HepG2 (cell line): ENCODE results near the gene CSK. TPM values are rescaled to one million over a fixed set of nuclear protein-coding genes. Genes with fewer than 3 reads are reported as not detected.

Source experiments
- ARNT ChIP-seq: fragments of 450-650 bp; IDR thresholded peaks from 2 replicates; pipeline ENCODE4 v1.6.1; 2017
- CTCF ChIP-seq: sonication (generic); formaldehyde crosslinking; IDR thresholded peaks from 2 replicates; pipeline ENCODE4 v1.5.0; 2020; ENCODE audit warnings: mild to moderate bottlenecking, missing genetic modification reagents, moderate library complexity
- GLMP ChIP-seq: sonication (generic); formaldehyde crosslinking; IDR thresholded peaks from 2 replicates; pipeline ENCODE4 v1.9.0; 2021; ENCODE audit warnings: missing genetic modification reagents, mild to moderate bottlenecking, borderline replicate concordance
- GRHL1 ChIP-seq: sonication (generic); formaldehyde crosslinking; conservative IDR thresholded peaks from 2 replicates; pipeline ENCODE4 v1.8.0; 2022; ENCODE audit warnings: missing genetic modification reagents
- HNRNPK ChIP-seq: fragments of 200-400 bp; formaldehyde crosslinking; IDR thresholded peaks from 2 replicates; pipeline ENCODE4 v1.6.1; 2018; ENCODE audit warnings: low read length, low read depth, moderate library complexity, mild to moderate bottlenecking; ENCODE audit not compliant: poor library complexity, severe bottlenecking
- NFIC ChIP-seq: IDR thresholded peaks from 2 replicates; pipeline ENCODE4 v1.6.1; 2012; ENCODE audit warnings: mild to moderate bottlenecking, low read length, inconsistent platforms
- SMC3 ChIP-seq: IDR thresholded peaks from 2 replicates; pipeline ENCODE4 v1.6.1; 2011; ENCODE audit warnings: low read length, improper control_type of control experiment
- TFAP4 ChIP-seq: sonication (generic); IDR thresholded peaks from 2 replicates; pipeline ENCODE4 v1.6.1; 2016; ENCODE audit warnings: low read depth, borderline replicate concordance
- THAP7 ChIP-seq: sonication (generic); formaldehyde crosslinking; IDR thresholded peaks from 2 replicates; pipeline ENCODE4 v1.8.1; 2023; ENCODE audit warnings: mild to moderate bottlenecking, missing genetic modification reagents
- ZNF329 ChIP-seq: sonication (generic); formaldehyde crosslinking; IDR thresholded peaks from 2 replicates; pipeline ENCODE4 v1.9.0; 2021; ENCODE audit warnings: low read depth, mild to moderate bottlenecking, missing genetic modification reagents
- ZNF430 ChIP-seq: sonication (generic); formaldehyde crosslinking; IDR thresholded peaks from 2 replicates; pipeline ENCODE4 v1.9.0; 2021; ENCODE audit warnings: mild to moderate bottlenecking, missing genetic modification reagents
- ZNF557 ChIP-seq: sonication (generic); formaldehyde crosslinking; IDR thresholded peaks from 2 replicates; pipeline ENCODE4 v1.4.0; 2020; ENCODE audit warnings: missing genetic modification reagents
- ZNF563 ChIP-seq: sonication (generic); formaldehyde crosslinking; IDR thresholded peaks from 2 replicates; pipeline ENCODE4 v1.8.0; 2022; ENCODE audit warnings: mild to moderate bottlenecking, moderate library complexity, missing genetic modification reagents
- ZNF605 ChIP-seq: sonication (generic); formaldehyde crosslinking; IDR thresholded peaks from 2 replicates; pipeline ENCODE4 v1.8.0; 2022; ENCODE audit warnings: mild to moderate bottlenecking, missing genetic modification reagents
- ZNF660 ChIP-seq: sonication (generic); formaldehyde crosslinking; IDR thresholded peaks from 2 replicates; pipeline ENCODE4 v1.5.1; 2020; ENCODE audit warnings: mild to moderate bottlenecking, low read depth, missing genetic modification reagents, borderline replicate concordance
- ZNF704 ChIP-seq: sonication (generic); formaldehyde crosslinking; IDR thresholded peaks from 2 replicates; pipeline ENCODE4 v1.8.1; 2023; ENCODE audit warnings: mild to moderate bottlenecking, inconsistent platforms, moderate library complexity, missing genetic modification reagents, borderline replicate concordance
- ZNF747 ChIP-seq: sonication (generic); formaldehyde crosslinking; IDR thresholded peaks from 2 replicates; pipeline ENCODE4 v1.8.1; 2023; ENCODE audit warnings: missing genetic modification reagents, mild to moderate bottlenecking, borderline replicate concordance
- polyA plus RNA-seq, 8 experiments: library from polyadenylated mRNA; depleted of rRNA in 3 of 8; stranded (reverse) in 7 of 8; unstranded in 1 of 8; fragments of >200 nt; fragmentation: Illumina TruSeq in 4 of 8; extraction: Trizol in 4 of 8; gene quantifications; 2 replicates each; pipeline versions ENCODE4 v1.2.1 to v1.2.3, GENCODE V29; 2011 to 2016; ENCODE audit warnings: low read depth in 4 of 8, missing spikeins in 1 of 8, mixed read lengths in 1 of 8; ENCODE audit not compliant: insufficient read depth in 1 of 8
- total RNA-seq, 5 experiments: library from RNA; depleted of rRNA; stranded (reverse); fragments of >200 nt; fragmentation: Illumina TruSeq; extraction: Trizol; gene quantifications; 2 replicates each; pipeline ENCODE4 v1.2.3, GENCODE V29; 2016; ENCODE audit warnings: low read depth in 1 of 5

Gene CSK
- total and polyA plus RNA-seq, 2 of the 13 experiments (the other 11 are each of a cell fraction or from before 2014, with no cell fraction given), result 12.5 to 21.3 TPM

GRCh38 chr15:74768771-74769342 is 13.0 kb upstream of the CSK start (continued):
- TF ChIP-seq GRHL1 (no peak), ZNF605 (CRISPR knock-in tag) (0 out of 2 replicates have a peak, but pooled peaks have one; percentile 36), ZNF563 (CRISPR knock-in tag) (no peak), ZNF557 (CRISPR knock-in tag) (no peak), GLMP (no peak), SMC3 (peak; percentile 92), HNRNPK (no peak), ZNF430 (CRISPR knock-in tag) (0 out of 2 replicates have a peak, but pooled peaks have one; percentile 22), ZNF704 (CRISPR knock-in tag) (no peak), ARNT (no peak), NFIC (no peak), ZNF660 (CRISPR knock-in tag) (no peak), CTCF (CRISPR knock-in tag) (peak; percentile 93), ZNF747 (CRISPR knock-in tag) (no peak), ZNF329 (CRISPR knock-in tag) (no peak), THAP7 (CRISPR knock-in tag) (no peak), TFAP4 (0 out of 2 replicates have a peak, but pooled peaks have one; percentile 11)
